Measurements from ENCODE around the gene METAP1D. TPM values are rescaled to one million over a fixed set of nuclear protein-coding genes. Genes with fewer than 3 reads are reported as not detected.
A peak's percentile ranks its signal among the peaks of the same experiment; 100 is the strongest.

Gene METAP1D
- total RNA-seq, 1 experiment from 2014 or later, result 5.2 TPM

DNA sequence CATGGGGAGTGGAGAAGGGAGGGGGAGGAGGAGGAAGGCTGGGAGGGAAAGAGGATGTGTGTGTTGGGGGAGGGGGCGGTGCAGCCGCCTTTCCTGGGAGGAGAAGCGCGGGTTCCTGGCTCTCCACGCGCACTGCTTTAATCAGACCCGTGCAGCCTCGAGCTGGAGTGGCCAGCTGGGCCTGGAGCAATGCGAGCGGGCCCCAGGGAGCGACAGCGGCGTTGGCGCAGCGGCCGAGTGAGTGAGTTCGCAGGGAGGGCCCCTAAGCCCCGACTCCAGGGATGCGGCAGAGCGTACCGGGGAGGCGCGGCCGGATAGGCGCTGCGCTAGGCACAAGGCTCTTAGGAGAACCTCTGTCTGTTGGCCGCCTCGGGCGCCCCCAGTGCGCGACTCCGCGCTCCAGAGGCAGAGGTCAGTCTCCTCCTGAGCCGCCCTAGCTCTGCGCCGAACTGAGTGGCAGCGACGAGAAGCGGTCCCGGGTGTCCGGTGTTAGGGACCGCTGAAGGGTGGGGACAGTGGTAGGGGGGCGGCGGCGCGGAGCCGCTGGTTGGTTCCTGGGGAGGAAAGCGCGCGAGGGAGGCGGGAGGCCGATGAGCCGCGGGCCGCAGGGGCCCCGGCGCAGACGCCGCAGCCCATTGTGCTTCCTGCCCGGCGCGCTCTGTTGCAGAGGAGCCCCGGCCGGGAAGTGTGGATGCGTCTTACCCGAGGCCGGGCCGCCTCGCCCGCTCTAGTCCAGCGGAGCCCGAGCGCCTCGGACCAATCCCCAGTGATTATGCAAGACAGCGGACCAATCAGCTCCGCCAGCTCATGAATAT is 85.1 kb downstream of the METAP1D start:
- Histone ChIP-seq H3K27ac (ENCODE audit: insufficient read length, low read depth, low read length) (no peak overlapping the region), H2AFZ (ENCODE audit: low read length) (no peak overlapping the region), H3K23me2 (ENCODE audit: insufficient read length, low read depth, low read length, poor library complexity, severe bottlenecking) (peaks cover 16% of the 10 kb centered on the region), H4K20me1 (ENCODE audit: control insufficient read depth, insufficient read depth, insufficient read length) (no peaks in the 10 kb centered on the region), H3K79me2 (ENCODE audit: insufficient read depth, low read length) (no peaks in the 10 kb centered on the region), H3K9ac (ENCODE audit: extremely low read depth, insufficient read length, low read length) (no peak overlapping the region), H4K8ac (replicated peaks; ENCODE audit: insufficient read length, low read depth, low read length) (no peak overlapping the region), H2AK5ac (ENCODE audit: insufficient read length, low read length) (no peak overlapping the region), H3K4me2 (ENCODE audit: insufficient read depth, insufficient read length, low read length) (peak overlapping the region; percentile 57), H3K27me3 (ENCODE audit: insufficient read depth, low read length) (peaks cover 91% of the 10 kb centered on the region), H2BK20ac (ENCODE audit: low read depth, low read length, poor library complexity, severe bottlenecking) (no peak overlapping the region), H2BK12ac (ENCODE audit: insufficient read length, low read depth, low read length) (no peak overlapping the region), H2BK5ac (ENCODE audit: insufficient read length, low read length) (no peak overlapping the region), H3T11ph (ENCODE audit: low read length) (no peak overlapping the region), H4K91ac (ENCODE audit: insufficient read length, low read depth, low read length) (no peak overlapping the region), H3K79me1 (ENCODE audit: insufficient read depth, low read depth, low read length, poor library complexity, severe bottlenecking) (no peaks in the 10 kb centered on the region), H3K56ac (ENCODE audit: insufficient read length, low read depth, low read length) (no peak overlapping the region), H4K5ac (ENCODE audit: insufficient read length, low read depth, low read length) (no peak overlapping the region), H3K4ac (ENCODE audit: low read depth, low read length) (no peak overlapping the region), H3K23ac (ENCODE audit: insufficient read length, low read depth, low read length) (no peak overlapping the region), H2BK120ac (ENCODE audit: low read depth, low read length, poor library complexity, severe bottlenecking) (no peak overlapping the region), H2BK15ac (ENCODE audit: low read depth, low read length) (no peak overlapping the region), H3K4me1 (ENCODE audit: insufficient read depth, low read length) (peaks cover 2% of the 10 kb centered on the region; the same call in 1 of the 2 replicates), H3K9me3 (ENCODE audit: control insufficient read depth, low read depth, low read length) (no peaks in the 10 kb centered on the region), H3K18ac (ENCODE audit: insufficient read length, low read depth, low read length) (no peak overlapping the region), H3K14ac (ENCODE audit: insufficient read depth, low read length) (no peak overlapping the region)
- Mint-ChIP-seq H3K27me3 (ENCODE audit: low read depth) (peaks cover 100% of the 10 kb centered on the region), H3K4me3 (peak overlapping the region; percentile 62 to 95), H3K27ac (no peak overlapping the region), H3K9me3 (peaks cover 2 to 9% of the 10 kb centered on the region in 2 experiments; a peak in 3 of 5 replicates), H3K36me3 (ENCODE audit: insufficient read depth in 1 of 3, low read depth in 3 of 3) (no peaks in the 10 kb centered on the region; a peak in 2 of 7 replicates), H3K4me1 (peaks cover 47 to 70% of the 10 kb centered on the region in 2 experiments)
- peak; percentile 95 for DNase-seq
- TF ChIP-seq CTCF (conservative IDR thresholded peaks at IDR 0.05), result no peak
- no CpG with 5 or more reads among the region's 76 CpGs for WGBS (ENCODE audit: extremely low coverage, insufficient read length, low lambda C conversion rate)
